Measurements from ENCODE around the gene WDSUB1.

WDSUB1 gene

GRCh38 chr2:159199761-159200465, 86.6 kb downstream of the WDSUB1 start:
- no peak overlapping the region for H3K4me3 ChIP-seq (ENCODE audit: low read depth, low read length)

- H3K4me3 ChIP-seq (ENCODE audit: low read depth, low read length): no peak overlapping the region
These were observed 87.3 kb downstream of the WDSUB1 start for GRCh38 chr2:159199236-159199635.

GRCh38 chr2:159196393-159196925, 90.0 kb downstream of the WDSUB1 start:
- no peak overlapping the region for H3K4me3 ChIP-seq (ENCODE audit: low read depth, low read length)

- no peak overlapping the region for H3K4me3 ChIP-seq (ENCODE audit: low read depth, low read length)
These were observed 90.8 kb downstream of the WDSUB1 start for GRCh38 chr2:159195697-159196096.

- no peak overlapping the region for H3K4me3 ChIP-seq (ENCODE audit: low read depth, low read length)
These were observed 92.3 kb downstream of the WDSUB1 start for GRCh38 chr2:159194241-159194640.

GRCh38 chr2:159193791-159194190, 92.7 kb downstream of the WDSUB1 start:
- H3K4me3 ChIP-seq (ENCODE audit: low read depth, low read length): no peak overlapping the region

GRCh38 chr2:159192371-159192918, 94.1 kb downstream of the WDSUB1 start:
- H3K4me3 ChIP-seq (ENCODE audit: low read depth, low read length): no peak overlapping the region

GRCh38 chr2:159188449-159188848, 98.1 kb downstream of the WDSUB1 start:
- no peak overlapping the region for H3K4me3 ChIP-seq (ENCODE audit: low read depth, low read length)

GRCh38 chr2:159187106-159187505, 99.4 kb downstream of the WDSUB1 start:
- no peak overlapping the region for H3K4me3 ChIP-seq (ENCODE audit: low read depth, low read length)

GRCh38 chr2:159186462-159186861, 100.0 kb downstream of the WDSUB1 start:
- no peak overlapping the region for H3K4me3 ChIP-seq (ENCODE audit: low read depth, low read length)

Data from iPS-11a (cell line).